Osteocyte (in vitro differentiated cells): ENCODE results near the gene SLIT1. TPM values are rescaled to one million over a fixed set of nuclear protein-coding genes. Genes with fewer than 3 reads are reported as not detected.

Source experiments
- DNase-seq: peaks from one replicate; pipeline ENCODE4 v3.0.0; 2021; ENCODE audit warnings: mixed read lengths; ENCODE audit not compliant: unreplicated experiment; ENCODE audit errors: extremely low spot score
- H3K27ac Mint-ChIP-seq: one replicate; pipeline ENCODE4 v1.8.0; 2021; ENCODE audit warnings: mild to moderate bottlenecking, mixed read lengths; ENCODE audit not compliant: unreplicated experiment
- H3K27me3 Mint-ChIP-seq: one replicate; pipeline ENCODE4 v1.8.0; 2021; ENCODE audit warnings: mixed read lengths; ENCODE audit not compliant: unreplicated experiment
- H3K36me3 Mint-ChIP-seq: one replicate; pipeline ENCODE4 v1.8.0; 2021; ENCODE audit warnings: mixed read lengths; ENCODE audit not compliant: unreplicated experiment
- H3K4me1 Mint-ChIP-seq: one replicate; pipeline ENCODE4 v1.8.0; 2021; ENCODE audit warnings: mixed read lengths; ENCODE audit not compliant: unreplicated experiment
- H3K4me3 Mint-ChIP-seq: one replicate; pipeline ENCODE4 v1.8.0; 2021; ENCODE audit warnings: mild to moderate bottlenecking, moderate library complexity, mixed read lengths; ENCODE audit not compliant: unreplicated experiment
- H3K9me3 Mint-ChIP-seq: one replicate; pipeline ENCODE4 v1.8.0; 2021; ENCODE audit warnings: mixed read lengths; ENCODE audit not compliant: unreplicated experiment
- total RNA-seq: library from RNA; stranded (reverse); gene quantifications from 2 replicates; pipeline ENCODE4 v1.2.1, GENCODE V29; 2021
- TF ChIP-seq, protein P1 (sequence below): fragments of 200-600 bp; sonication (generic); IDR thresholded peaks from 2 replicates; pipeline ENCODE4 v1.5.0; 2021; ENCODE audit warnings: antibody characterized with exemption, mild to moderate bottlenecking, moderate library complexity

SLIT1 gene
- total RNA-seq, 1 donor from 2014 or later: not detected

DNA sequence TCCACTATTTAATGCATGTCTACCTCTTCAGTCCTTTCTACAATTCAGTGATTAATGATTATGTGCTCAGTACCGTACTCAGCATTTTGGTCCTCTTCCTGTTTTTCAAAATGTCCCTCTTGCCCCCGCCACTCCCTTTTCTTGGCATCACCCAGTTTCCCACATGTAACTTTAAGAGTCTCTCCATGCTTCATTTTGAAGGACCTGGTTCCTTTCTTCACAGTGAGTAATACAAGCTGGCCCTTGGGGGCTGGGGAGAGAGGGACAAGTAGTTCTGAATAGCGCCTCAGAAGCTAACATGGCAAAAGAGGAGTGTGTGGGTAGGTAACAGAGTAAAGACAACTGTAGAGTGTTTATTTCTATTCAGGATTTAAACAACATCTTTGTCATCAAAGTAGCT is 34.6 kb upstream of the SLIT1 start:
- no peak for DNase-seq
- H3K4me3 Mint-ChIP-seq: no peak overlapping the region
- H3K27me3 Mint-ChIP-seq: no peaks in the 10 kb centered on the region
- H3K4me1 Mint-ChIP-seq: peaks cover 12% of the 10 kb centered on the region
- H3K36me3 Mint-ChIP-seq: no peaks in the 10 kb centered on the region
- TF ChIP-seq, protein P1, sequence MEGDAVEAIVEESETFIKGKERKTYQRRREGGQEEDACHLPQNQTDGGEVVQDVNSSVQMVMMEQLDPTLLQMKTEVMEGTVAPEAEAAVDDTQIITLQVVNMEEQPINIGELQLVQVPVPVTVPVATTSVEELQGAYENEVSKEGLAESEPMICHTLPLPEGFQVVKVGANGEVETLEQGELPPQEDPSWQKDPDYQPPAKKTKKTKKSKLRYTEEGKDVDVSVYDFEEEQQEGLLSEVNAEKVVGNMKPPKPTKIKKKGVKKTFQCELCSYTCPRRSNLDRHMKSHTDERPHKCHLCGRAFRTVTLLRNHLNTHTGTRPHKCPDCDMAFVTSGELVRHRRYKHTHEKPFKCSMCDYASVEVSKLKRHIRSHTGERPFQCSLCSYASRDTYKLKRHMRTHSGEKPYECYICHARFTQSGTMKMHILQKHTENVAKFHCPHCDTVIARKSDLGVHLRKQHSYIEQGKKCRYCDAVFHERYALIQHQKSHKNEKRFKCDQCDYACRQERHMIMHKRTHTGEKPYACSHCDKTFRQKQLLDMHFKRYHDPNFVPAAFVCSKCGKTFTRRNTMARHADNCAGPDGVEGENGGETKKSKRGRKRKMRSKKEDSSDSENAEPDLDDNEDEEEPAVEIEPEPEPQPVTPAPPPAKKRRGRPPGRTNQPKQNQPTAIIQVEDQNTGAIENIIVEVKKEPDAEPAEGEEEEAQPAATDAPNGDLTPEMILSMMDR: no peak
- H3K27ac Mint-ChIP-seq: no peak overlapping the region
- H3K9me3 Mint-ChIP-seq: no peaks in the 10 kb centered on the region

DNA sequence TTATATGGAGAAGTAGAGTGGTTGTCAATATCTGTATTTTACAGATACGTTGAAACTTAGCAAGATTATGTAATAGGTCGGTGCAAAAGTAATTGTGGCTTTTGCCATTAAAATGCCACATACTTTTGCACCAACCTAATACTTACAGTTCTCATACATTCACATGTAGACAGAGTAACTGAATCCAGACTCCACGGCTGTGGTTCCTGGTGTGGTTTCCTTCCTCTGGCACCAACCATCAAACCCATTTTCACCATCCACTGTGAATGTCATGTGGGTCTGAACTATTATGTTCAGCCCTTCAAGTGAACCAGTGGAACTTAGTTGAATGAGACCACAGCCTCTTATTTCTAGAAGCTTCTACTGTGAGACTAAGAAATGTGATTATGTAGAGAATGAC is 31.5 kb upstream of the SLIT1 start:
- Mint-ChIP-seq H3K4me1 (peaks cover 12% of the 10 kb centered on the region), H3K27me3 (no peaks in the 10 kb centered on the region), H3K27ac (no peak overlapping the region), H3K9me3 (no peaks in the 10 kb centered on the region), H3K36me3 (no peaks in the 10 kb centered on the region), H3K4me3 (no peak overlapping the region)
- TF ChIP-seq, protein P1: no peak
- no peak for DNase-seq

DNA sequence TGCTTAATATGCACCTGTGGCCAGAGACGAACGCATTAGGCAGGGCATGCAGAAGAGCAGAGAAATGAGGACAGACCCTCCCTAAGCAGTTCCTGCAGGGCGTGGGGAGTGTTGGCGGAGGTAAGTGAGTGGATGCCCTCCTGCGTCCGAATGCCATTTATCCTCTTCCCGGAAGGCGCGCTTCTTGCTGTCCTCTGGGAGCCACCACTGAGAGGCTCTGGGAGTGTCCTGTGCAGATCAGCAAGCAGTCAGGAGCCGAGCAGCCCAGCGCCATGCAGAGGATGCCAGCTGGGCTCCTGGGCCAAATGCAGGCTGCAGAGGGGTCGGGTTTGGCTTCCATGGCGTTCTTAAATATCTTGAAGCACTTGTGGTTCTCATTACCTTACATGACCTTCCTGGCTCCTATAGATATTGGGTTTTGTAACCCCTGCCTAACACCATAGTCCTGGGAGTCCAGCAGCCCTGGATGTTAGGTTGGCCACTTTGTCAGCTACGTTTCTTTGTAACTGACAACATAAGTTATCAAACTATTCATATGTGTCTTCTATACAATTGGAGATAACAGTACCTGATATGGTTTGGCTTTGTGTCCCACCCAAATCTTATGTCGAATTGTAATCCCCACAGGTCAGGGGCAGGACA is 30.0 kb upstream of the SLIT1 start:
- Mint-ChIP-seq H3K27ac (no peak overlapping the region), H3K4me3 (no peak overlapping the region), H3K36me3 (no peaks in the 10 kb centered on the region), H3K27me3 (no peaks in the 10 kb centered on the region), H3K4me1 (peaks cover 12% of the 10 kb centered on the region), H3K9me3 (no peaks in the 10 kb centered on the region)
- peak; percentile 62 for DNase-seq
- TF ChIP-seq, protein P1: no peak

DNA sequence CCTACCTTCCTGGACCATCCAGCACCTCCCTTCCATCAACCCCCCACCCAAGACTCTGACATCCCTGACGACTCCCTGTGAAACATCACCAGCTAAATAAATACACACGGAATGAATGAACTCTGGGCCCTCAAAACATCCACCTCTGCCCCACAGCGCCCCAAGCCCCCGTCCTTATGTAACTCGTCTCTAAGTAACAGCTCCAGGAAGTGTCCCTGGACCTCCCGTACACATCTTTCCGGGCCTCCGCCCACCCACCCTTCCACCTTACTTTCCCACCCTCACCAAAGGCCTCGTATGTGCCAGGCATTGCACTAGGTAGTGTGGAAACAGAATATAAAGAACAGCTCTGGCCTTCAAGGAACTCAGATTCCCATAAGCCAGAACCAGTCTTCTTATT is 27.7 kb upstream of the SLIT1 start:
- peaks cover 8% of the 10 kb centered on the region for H3K4me1 Mint-ChIP-seq
- no peak for DNase-seq
- H3K27me3 Mint-ChIP-seq: no peaks in the 10 kb centered on the region
- no peaks in the 10 kb centered on the region for H3K36me3 Mint-ChIP-seq
- no peaks in the 10 kb centered on the region for H3K9me3 Mint-ChIP-seq
- no peak overlapping the region for H3K4me3 Mint-ChIP-seq
- TF ChIP-seq, protein P1: no peak
- H3K27ac Mint-ChIP-seq: no peak overlapping the region

DNA sequence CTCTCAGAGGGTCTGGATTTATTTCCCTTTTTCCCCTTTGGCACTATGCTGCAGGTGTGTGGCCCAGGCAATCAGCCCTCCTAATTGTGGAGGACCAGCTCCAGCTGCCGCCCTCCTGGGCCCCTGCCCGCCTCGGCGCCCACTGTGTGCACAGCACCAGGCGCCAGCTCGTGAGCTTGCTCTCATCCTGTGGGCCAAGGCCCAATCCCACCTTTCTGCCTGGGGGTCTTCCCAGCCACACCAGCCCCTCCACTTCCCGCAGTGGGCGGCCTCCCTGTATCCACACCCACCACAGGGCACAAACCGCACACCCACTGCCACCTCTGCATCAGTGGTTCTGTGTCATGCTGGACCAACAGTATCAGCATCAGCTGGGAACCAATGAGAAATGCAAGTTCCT is 25.5 kb upstream of the SLIT1 start:
- H3K36me3 Mint-ChIP-seq: no peaks in the 10 kb centered on the region
- no peaks in the 10 kb centered on the region for H3K4me1 Mint-ChIP-seq
- TF ChIP-seq, protein P1: no peak
- no peak overlapping the region for H3K27ac Mint-ChIP-seq
- H3K27me3 Mint-ChIP-seq: peaks cover 6% of the 10 kb centered on the region
- no peak overlapping the region for H3K4me3 Mint-ChIP-seq
- H3K9me3 Mint-ChIP-seq: no peaks in the 10 kb centered on the region
- DNase-seq: no peak
